NT2/D1 (cell line): ENCODE results near the gene GTF2F2.

Experiments
- YY1 ChIP-seq: IDR thresholded peaks from 2 replicates; pipeline ENCODE4 v1.6.1; 2011; ENCODE audit not compliant: insufficient read length, insufficient read depth
- ZNF274 ChIP-seq: IDR thresholded peaks from 2 replicates; pipeline ENCODE4 v1.6.1; 2011; ENCODE audit warnings: mild to moderate bottlenecking, low read depth, low read length

DNA sequence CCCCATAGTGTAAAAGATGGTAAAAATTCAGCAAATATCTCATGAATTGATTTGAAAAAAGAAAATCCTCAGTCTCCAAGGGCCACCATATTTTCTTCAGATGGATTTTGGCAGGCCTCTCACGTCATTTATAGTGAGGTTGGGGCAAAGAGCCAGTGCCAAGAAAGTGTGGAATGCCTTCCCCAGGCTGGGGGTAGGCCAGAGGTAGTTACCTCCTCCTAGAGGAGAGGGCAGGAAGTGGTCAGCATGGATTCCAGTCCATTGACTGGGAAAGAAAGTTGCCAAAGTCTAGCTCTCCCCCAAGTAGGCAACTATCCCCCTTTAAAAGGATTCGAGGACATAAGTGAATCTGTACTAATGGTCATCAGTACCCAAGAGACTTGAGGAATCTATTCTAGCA lies 148.9 kb downstream of the GTF2F2 start:
- TF ChIP-seq YY1 (no peak), ZNF274 (no peak)
